ENCODE data around the gene LRRC66.

The LRRC66 gene

DNA sequence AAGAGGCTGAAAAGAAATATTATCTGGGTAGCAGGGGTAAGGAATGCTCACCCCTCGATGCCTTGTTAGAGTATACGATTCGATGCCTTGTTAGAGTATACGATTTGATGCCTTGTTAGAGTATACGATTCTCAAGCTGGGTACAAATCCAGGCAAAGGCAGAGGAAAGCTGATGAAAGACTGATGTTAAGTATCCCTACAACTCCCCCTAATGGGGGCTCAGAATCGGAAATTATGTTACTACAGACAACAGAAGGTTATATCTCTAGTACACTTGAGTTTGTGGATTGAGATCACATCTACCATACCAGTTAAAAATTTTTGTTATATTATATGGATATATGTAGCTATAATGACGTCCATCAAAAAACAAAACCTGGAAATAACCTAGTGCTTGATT, 4.8 kb downstream of the LRRC66 start:
- in situ Hi-C loops (cut with HindIII; ENCODE audit: low sequenced_read_pairs): no loop called here

DNA sequence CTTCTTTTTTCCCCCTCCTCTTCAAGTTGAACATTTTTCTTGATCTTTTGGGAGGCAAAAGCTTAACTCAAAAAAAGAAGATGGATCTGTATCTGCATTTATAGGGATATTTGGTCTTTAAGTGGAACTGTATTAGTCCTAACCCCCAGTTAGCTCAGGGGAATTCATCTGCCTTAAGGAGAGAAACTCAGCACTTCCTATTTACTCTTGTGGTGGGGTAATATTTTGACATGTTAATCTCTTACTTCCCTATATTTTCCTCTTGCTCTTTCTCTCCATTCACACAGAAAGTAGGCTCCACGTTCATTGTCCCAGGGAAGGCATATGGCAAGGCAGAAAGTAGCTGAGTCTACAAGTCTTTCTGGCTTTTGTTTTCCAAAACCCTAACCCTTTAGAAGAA, 5.3 kb downstream of the LRRC66 start:
- in situ Hi-C loops (cut with HindIII; ENCODE audit: low sequenced_read_pairs): no loop called here

DNA sequence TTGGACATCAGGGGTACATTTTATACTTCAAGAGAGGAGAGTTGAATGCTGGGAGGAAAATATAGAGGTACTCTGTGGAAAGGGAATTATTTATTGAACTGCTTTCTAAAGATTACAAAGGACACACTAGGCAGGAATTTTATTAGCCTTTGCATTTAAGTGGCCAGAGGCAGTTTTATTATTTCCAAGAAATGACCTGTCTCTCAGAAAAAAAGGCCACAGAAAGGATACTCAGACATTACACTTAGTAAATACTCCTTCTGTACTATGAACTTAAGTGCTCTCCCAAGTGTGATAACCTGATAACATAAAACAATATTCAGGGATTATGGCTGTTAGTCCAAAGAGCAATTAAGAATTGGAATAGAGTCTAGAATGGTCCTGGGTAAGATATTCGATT, 7.5 kb downstream of the LRRC66 start:
- in situ Hi-C loops (cut with HindIII; ENCODE audit: low sequenced_read_pairs): no loop called here

DNA sequence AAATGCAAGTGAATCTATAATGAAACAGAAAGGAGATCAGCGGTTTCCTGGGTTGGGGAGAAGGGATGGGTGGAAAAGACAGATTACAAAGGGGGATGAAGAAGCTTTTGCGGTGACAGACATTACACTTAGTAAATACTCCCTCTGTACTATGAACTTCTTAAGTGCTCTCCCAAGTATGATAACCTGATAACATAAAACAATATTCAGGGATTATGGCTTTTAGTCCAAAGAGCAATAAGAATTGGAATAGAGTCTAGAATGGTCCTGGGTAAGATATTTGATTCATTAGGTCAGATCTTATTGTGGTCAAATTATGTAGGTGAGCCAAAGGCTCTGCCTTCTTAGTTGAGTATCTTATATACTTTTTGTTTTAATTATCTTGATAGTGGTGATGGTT, 9.2 kb downstream of the LRRC66 start:
- in situ Hi-C loops (cut with HindIII; ENCODE audit: low sequenced_read_pairs): no loop called here

DNA sequence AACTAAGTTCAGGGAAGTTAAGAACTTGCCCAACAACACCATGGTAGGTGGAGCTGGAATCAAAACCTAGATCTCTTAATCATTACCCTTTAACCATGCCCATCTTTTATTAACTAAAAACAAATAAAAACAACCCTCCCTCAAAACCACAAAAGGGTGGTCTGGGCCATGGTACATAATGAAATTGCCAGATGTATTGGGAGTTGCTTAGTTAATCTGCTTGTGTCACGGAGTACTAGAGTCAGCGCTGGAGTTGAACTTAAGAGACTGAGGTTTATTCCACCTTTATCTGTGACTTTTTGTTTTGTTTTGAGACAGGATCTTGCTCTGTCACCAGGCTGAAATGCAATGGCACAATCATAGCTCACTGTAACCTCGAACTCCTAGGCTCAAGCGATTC, 13.3 kb downstream of the LRRC66 start:
- in situ Hi-C loops (cut with HindIII; ENCODE audit: low sequenced_read_pairs): no loop called here

DNA sequence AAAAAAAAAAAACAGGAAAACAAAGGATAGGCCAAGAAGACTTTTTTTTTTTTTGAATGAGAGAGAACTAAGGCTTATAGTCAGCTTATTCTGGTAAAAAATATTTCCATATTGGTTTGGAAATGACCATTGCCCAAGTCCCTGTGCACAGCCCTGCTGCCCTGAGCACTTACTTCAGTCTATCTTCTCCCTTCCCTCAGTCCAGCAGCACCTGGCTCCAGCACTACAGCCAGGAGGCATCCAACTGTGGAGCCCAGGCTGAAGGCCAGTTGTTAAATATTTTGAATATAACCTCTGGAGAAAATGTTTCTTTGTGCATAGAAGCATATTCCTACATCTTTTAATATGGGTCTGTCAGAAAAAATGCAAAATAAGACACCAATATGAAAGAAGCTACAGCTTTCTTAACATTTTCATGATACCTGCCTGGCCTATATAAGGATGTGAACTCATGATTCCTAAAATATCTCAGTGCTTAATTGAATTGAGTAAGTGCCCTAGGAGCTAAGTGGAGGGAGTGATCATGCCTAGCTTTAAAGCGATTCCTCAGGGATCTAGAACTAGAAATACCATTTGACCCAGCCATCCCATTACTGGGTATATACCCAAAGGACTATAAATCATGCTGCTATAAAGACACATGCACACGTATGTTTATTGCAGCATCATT, 14.4 kb downstream of the LRRC66 start:
- in situ Hi-C loops (cut with HindIII; ENCODE audit: low sequenced_read_pairs): no loop called here

DNA sequence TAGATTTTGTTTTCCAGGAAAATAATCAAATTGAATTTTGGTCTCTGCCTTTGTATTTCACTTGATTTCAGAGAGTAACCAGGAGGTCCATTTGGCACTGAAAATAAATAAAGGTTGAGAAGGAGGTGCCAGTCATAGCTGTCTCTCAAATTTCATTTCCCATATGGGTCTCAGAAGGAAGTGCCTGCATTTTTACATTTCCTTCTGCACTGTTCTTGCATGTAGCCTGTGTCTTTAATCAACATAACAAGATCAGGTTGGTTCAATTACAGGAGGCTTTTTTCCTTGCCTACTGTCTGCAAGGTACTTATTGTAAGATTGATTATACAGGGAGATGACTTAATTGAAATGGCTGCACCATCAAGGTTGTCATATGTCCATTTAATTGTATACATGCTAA, 15.7 kb downstream of the LRRC66 start:
- in situ Hi-C loops (cut with HindIII; ENCODE audit: low sequenced_read_pairs): no loop called here

DNA sequence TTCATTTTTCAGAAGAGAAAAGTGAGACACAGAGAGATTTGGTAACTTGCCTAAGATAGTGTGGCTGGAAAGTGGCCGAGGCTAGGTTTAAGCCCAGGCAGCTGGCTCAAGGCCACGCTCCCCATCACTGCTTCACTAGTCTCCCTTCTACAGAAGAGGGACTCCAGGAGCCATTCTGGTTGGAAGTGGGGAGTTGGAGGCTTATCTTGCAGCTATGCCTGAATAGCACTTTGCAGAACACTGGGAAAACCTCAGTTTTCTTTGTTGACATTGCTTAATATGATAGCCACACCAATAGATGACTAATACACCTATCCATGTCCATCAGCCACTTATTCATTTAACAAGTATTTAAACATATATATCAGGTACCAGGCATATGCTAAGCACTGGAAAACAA, 18.5 kb downstream of the LRRC66 start:
- in situ Hi-C loops (cut with HindIII; ENCODE audit: low sequenced_read_pairs): no loop called here

DNA sequence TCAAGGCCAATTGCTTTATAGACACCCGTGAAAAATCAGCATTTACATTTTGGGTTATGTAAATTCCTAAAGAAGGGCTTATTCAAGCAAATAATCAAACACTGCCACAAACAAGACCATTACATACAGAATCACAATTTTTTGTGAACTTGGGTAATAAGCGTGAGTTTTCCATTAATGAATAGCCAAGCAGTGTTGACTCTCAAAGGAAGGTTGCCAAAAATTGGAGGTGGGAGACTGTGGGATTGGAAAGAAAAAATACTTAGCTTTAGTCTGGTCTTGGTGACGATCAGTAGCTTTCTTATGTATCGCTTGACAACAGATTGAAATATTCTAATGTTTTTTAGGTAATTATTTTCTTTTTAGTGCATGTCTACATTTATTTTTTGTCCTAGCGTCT, 20.9 kb downstream of the LRRC66 start:
- in situ Hi-C loops (cut with HindIII; ENCODE audit: low sequenced_read_pairs): loop anchor here (10.0 kb wide), 1 partner anchor 84 kb away; no protein-coding TSS in a partner anchor

DNA sequence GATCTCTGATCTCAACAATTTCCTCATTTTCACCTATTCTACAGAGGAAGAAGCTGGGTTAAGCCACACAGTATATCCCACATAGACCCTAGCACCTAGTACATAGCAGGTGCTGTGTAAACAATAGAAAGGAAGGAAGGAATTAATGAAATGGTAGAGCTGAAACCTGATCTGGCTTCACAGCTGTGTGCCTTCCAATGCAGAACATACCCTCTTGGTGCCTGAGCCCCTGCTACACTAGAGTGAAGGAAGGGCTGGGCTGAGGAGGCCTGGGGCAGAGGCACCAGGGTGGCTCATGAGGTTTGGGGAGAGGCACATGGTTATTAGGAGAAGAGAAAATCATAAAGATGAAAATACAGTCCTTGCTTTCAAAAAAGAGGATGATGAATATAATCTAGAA, 21.3 kb downstream of the LRRC66 start:
- in situ Hi-C loops (cut with HindIII; ENCODE audit: low sequenced_read_pairs): loop anchor here (10.0 kb wide), 1 partner anchor 84 kb away; no protein-coding TSS in a partner anchor

DNA sequence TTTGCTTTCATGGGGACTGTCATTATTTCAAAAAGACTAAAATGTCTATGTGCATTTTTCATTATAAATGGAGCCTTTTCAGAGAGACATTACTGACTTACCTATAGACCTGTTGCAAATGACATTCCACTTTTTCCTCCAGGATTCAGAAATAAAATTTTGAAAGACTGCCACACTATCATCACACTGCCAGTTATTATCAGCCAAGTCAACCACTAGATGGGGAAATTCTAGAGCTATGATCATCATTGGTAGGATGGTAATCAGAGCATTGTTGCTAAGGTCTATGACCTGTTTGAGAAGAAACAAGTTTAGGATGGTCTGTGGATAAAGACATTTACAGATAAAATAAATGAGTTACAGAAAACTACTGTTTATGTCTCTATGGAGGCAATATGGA, 22.5 kb downstream of the LRRC66 start:
- in situ Hi-C loops (cut with HindIII; ENCODE audit: low sequenced_read_pairs): loop anchor here (10.0 kb wide), 1 partner anchor 83 kb away; no protein-coding TSS in a partner anchor

DNA sequence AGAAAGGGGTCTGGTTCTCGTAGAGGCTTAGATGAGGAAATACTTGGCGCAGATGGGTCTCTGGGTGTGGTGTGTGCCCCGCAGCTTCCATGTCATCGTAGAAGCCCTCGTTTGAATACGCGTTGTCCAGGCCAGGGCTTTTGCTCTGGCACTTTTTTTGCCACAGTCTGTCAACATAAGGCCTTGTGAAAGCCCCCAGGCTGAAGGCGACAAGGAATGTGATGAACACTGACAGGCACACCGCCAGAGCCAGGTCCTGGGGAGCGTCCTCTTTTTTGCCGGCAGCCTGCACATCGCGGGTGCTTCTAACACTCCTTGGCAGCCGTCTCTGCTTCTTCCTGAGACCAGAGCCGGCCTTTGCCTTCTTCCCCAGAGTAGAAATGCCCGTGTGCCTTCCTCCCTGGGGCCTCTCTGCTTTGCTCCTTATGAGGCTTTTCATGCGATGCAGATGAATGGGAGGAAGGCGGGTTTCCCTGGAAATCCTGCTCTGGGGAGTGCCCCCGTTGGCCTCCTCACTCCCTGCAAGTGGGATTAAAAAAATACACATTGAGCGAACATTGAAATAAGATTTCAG, 24.4 kb downstream of the LRRC66 start:
- in situ Hi-C loops (cut with HindIII; ENCODE audit: low sequenced_read_pairs): loop anchor here (10.0 kb wide), 1 partner anchor 81 kb away; no protein-coding TSS in a partner anchor

DNA sequence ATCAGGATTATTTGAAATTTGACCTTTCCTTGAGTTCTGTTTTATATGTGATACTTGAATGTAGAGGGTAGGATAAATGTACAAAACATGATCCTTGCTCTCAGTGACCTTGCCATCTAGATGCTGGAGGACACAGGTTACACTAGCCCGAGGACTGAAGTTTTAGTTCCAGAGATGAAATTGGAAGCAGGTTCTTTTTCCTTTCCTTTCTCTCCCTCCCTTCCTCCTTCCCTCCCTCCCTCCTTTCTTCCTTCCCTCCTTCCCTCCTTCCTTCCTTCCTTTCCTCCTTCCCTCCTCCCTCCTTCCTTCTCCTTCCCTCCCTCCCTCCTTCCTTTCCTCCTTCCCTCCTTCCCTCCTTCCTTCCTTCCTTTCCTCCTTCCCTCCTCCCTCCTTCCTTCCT, 54.3 kb downstream of the LRRC66 start:
- in situ Hi-C loops (cut with HindIII; ENCODE audit: low sequenced_read_pairs): no loop called here

DNA sequence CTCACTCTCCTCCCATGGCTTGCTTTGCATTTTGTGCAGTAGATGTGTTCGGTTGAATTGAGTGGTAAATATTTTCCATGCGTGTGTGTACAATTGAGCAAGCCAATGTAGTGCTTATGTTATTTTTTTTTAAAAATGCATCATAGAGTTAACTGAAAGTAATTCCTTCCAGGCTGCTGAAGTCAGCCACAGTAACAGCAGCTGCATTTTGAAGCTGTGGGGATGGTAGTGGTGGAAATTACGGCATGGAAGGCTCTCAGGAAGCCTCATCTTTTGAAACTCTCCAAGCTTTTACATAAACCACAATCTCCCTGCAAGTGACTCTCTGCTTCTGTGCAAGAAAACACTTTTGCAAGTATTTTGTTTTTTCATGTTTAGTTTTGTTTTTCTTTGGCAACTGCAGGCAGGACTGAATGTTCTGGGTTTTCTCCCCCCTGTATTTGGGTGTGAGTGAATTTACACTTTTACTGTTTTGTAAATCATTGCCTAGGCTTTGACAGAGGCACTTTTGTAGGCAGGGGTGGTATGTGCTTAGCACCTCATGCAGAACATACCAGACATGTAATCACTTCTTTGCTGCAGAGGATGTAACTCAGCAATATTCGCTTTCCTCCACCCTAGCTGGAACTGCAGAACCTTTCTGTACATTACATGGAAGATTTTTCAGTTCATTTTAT, 56.2 kb downstream of the LRRC66 start:
- in situ Hi-C loops (cut with HindIII; ENCODE audit: low sequenced_read_pairs): no loop called here

DNA sequence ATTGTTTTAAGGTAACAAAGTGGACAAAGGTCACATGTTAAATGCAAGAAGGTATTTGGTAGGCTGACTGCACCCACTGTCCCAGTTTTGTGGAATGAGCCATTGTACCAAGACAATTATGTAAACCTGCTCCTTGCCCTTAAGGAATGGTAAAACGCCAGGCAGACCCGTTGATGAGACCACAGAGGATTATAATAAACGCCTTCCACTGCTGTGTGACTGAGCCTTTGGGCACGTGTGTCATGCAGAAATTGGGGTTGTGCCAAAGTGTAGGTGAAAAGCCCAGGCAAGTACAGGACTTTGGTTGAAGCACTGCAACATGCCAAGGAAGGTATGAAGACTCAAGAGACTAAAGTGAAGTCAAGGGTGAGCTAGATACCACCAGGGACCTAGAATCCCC, 59.7 kb downstream of the LRRC66 start:
- in situ Hi-C loops (cut with HindIII; ENCODE audit: low sequenced_read_pairs): no loop called here

DNA sequence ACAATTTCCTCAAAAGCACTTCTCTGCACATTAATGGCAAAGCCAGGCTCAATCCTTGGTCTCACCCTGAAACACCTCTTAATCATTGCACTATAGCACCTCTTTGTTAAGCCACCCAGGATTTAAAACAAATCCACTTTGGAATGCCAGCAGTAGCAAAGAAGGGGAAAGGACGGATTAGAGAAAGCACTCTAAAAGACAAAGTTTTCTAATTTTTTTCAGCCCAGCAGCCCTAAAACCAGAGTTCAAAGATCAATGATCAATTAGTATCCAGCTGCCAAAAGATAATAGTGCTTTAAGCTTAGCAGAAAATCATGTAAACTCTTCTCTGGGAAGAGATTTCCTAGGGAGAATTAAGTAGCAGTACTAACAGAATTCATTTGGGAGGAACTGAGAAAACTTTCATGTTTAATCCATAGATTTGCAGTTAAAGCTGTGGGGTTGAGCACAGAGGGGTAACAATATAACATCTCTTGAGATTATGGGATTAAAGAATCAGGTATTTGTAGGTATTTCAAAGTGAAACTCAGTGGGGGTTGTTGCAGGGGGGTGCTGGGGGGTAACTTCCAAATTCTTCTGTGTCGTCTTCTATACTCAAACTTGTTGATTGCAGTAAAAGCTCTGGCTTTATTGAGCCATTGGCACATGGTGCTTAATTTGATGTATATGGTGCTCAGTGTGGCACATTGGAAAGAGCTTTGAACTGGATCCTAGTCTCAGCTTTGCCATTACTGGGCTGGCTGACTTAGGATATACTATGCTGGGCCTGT, 61.8 kb downstream of the LRRC66 start:
- in situ Hi-C loops (cut with HindIII; ENCODE audit: low sequenced_read_pairs): no loop called here

All from DLD1 (cell line).